Activated CD8-positive, alpha-beta memory T cell treated with anti-CD3 and anti-CD28 coated beads, Interleukin-2, amount 50 U/mL, for 24 hours (primary cell): ENCODE data around the gene PEPD.

Experiments
- DNase-seq: peaks from one replicate; pipeline ENCODE4 v3.0.0-alpha.2; 2020; ENCODE audit errors: extremely low read depth

PEPD gene

DNA sequence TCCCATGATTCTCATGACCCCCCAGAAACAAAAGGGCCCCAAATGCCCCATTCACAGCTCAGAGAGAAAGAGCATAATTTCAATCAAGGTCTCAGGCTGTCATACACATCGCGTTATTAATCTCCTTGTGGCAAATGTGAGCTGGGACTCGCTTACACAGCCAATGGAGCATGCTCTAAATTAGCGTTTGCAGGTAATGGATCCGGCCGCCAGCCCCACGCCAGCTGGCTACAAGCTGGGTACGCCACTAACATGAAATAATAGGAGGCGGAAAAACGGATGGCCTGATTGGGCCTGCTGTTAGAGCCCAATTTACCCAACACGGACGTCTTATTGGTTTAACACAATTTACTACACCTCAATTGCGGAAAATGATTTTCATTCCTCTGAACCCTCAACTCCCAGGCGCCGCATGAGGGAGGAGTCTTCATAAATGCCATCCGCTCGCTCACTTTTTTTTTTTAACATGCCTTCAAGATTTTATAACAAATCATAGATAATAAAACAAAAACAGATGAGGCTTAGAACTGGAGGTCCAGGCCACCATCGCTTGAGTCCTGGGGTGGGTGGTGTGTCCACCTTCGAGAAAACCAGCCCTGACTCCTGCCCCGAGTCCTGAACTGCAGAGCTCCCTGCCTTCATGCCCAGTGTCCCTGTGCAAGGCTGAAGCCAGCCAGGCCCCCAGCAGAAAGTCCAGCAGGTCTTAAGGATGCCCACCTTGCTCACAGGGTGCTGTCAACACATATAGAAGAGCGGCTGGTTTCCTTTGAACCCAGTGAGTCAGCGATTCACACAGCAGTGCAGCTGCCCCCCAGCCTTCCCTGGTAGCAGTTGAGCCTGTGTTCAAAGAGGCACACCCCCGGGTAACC lies 62.1 kb downstream of the PEPD start:
- no peak for DNase-seq

DNA sequence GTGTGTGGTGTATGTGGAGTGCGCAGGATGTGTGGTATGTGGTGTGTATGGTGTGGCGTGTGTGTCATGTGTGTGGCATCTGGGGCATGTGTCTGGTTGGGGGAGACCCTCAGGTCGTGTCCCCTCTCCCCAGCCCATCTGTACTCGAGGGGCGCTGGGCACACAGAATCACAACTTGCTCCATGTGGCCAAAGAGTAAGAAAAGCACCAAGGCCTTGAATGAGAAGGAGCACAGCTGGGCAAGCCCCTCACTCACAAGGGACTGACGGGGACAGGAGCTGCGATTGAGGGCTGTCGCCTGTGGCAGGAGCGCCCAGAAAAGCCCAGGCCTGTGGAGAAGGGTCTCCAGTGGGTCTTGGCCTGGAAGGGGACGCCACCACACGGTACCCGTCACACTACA lies 62.8 kb downstream of the PEPD start:
- no peak for DNase-seq

DNA sequence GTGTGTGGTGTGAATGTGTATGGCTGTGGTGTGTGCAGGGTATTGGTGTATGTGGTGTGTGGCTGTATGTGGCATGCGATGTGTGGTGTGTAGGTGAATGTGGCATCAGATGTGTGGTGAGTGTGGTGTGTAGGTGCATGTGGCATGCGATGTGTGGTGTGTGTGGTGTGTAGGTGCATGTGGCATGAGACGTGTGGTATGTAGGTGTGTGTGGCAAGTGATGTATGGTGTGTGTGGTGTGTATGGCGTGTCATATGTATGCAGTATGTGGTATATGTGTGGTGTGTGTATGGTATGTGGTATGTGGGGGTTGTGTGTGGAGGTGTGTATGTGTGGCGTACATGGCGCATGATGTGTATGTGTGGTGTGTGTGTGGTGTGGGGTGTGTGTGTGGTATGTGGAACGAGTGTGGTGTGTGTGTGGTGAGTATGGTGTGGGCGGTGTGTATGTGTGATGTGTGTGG lies 63.4 kb downstream of the PEPD start:
- no peak for DNase-seq

DNA sequence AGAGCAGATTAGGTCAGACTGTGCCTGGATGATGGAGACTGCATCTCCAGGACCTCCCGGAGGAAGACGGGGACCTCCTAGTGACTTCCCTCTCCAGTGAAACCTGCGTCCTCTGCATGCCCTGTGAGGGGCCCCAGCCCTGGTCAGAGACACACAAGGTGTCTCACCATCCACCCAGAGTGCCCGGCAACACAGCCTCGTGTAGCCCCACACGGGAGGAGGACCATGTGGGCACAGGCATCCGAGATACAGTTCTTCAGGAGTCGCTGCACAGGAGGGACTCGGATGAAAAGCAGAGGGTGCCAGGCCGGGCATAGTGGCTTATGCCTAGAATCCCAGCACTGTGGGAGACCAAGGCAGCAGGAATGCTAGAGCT lies 64.8 kb downstream of the PEPD start:
- DNase-seq: no peak

DNA sequence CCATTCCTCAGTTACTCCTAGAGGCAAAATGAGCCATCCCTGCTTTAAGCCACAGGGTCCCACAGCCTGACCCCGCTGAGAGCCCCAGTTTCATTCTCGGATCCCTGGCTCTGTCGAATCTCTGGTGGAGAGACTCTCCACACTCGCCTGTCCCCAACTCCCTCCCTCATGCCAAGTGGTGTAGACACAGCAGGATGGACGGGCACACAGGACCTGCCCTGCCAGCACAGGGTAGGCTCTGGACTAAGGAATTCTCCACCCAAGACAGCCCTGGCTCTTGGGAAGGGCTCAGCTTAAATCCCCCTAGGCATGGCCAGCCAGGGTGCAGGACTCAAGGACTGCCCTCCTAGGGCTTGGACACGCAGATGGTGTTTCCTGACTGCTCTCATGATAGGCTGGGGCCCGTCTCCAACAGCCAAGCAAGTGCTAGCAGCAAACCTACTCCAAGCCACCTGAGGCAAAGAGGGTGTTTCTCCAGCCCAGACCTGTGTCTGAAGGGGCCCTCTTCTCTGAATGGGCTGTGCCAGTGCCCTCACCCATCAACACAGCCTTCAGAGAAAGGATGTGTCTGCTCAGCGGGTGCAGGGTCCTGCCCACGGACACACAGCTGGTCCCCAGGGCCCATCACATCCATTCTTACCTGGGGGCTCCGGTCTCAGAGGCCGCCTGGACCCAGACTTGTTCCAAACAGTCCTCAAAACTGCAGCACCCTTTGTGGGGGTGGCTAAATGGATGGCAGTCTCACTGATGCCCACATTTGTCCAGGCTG lies 65.3 kb downstream of the PEPD start:
- DNase-seq: no peak

DNA sequence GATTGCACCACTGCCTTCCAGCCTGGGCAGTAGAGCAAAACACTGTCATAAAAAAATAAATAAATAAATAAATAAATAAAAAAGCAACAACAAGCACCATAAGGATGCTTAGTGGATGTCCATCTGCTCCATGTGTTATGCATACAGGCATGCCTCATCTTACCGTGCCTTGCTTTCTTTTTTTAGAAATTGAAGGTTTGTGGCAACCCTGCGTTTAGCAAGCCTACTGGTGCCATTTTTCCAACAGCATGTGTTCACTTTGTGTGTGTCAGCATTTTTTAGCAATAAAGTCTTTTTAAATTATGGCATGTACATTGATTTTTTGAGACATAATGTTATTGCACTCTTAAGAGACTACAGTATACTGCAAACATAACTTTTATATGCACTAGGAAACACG lies 68.3 kb downstream of the PEPD start:
- no peak for DNase-seq

DNA sequence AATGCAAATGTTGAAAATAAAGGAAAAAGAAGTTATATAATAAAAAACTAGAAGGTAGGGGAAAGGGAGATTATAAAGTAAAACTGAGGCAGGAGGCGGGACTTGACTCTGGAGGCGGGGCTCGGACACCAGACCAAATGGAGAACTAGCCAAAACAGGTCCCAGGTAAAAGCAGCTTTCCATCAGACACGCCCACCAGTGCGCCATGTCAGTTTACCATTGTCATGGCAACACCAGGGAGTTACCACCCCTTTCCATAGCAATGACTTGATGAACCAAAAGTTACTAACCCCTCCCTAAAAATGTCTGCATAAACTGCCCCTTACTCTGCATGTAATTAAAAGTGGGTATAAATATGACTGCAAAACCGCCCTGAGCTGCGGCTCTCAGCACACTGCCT lies 70.9 kb downstream of the PEPD start:
- no peak for DNase-seq

DNA sequence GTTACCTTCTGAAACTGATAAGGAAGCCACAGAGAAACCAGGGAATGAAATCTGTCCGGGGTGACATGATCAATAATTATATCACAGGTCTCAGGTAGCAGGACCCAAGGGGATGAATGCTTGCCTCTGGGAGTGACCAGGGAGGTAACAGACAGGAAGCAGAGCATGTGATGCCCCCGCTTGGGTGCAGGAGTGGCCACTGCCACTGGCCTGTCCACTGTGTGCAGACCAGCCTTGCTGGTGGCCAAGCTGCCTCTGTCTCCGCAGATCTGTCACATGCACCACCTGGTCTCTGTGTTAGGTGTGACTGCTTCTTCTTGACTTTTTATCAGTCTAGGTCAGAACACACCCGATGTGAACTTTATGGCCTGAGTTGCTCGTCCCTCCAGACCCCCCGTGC lies 71.8 kb downstream of the PEPD start:
- DNase-seq: no peak

DNA sequence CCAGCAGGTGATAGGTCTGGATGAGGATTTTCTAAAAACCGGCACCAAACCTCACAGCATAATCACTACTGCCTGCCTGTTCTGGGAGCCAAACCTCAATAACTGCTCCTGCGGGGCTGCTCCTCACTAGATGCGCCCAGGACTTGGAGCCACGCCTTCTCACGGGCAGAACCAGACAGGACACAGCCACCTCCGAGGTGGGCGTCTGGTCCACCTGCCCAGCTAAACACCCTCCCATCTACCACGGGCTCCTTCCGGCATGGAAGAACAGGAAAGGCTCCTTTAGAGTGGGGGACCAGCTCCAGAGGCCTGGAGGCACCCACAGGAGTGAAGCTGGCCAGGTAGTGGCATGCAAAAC lies 73.5 kb downstream of the PEPD start:
- DNase-seq: no peak

DNA sequence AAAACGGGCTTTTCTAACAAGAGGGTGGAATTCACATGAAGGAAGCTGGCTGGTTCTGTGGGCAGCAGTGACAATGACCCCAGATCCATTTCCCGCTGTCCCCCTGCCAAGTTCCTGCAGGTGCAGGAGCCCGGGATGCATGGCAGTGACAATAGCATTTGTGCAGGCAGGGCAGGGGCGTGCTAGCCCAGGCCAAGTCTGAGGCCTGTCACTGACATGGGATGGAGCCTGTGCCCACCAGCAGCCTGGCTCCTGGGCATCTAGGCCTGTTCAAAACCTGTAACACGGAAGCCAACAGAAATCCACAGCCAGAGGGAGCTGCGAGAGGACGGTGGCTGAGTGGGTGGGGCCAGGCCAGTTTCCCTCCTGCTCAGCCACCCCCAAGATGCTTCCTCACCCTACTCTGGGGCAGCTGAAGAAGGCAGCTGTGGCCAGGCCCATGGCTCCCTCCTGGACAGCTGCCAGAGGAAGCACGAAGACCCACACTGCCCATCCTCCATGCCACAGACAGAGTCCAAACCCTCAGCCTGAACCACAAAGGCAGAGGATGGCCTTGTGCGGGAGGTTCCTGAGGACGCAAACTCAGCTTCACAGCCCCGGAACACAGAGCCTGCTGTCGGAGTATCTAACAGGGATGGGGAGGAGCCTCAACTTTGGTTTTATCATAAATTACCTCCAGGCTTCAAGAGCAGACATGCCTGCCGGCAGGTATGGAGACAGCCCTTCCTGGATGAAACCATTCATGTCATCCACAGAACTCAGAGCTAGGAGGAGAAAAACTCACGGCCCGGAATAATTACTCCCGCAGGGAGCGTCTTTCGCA lies 74.0 kb downstream of the PEPD start:
- DNase-seq: no peak

DNA sequence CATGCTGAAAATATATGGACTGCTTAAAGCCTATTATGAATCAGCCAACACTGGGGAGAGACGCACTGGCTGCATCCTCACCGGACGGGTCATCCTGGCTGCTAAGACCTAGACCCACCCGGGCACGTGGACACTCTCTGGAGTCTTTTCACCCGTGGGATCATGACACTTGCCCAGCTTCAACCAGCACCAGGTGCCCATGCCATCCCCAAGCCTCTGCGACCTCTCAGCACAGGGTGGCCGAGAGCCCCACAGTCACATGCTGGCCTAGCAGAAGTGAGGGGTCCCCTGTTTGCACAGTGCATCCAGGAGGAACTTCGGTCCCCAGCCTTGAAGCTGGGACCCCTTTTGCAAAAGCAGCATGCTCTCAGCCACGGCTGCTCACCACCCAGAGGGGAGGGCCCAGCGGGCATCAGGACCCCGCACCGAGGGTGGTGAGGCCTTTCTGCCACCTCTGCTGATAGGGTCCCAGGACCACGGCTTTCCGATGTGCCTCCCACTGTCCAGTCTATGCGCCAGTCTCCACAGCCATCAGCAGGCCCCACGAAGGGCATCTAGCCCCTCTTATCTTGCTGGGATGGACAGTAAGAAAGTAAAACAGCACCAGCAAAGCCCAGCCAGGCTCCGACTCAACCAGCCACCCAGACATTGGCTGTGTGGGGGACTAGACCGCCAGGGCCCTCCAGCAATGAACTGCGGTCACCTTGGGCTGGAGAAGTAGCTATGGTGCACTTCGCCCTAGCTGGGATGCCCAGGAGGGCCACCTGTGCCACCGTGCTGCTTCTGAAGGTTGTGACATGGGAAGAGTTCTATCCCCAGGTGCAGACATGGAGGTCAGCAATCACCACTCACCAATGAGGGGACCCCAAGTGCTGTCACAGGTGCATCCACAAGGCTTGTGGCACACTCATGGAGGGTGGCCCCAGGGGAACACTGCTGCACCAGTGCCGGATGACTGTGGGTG lies 75.0 kb downstream of the PEPD start:
- DNase-seq: no peak

DNA sequence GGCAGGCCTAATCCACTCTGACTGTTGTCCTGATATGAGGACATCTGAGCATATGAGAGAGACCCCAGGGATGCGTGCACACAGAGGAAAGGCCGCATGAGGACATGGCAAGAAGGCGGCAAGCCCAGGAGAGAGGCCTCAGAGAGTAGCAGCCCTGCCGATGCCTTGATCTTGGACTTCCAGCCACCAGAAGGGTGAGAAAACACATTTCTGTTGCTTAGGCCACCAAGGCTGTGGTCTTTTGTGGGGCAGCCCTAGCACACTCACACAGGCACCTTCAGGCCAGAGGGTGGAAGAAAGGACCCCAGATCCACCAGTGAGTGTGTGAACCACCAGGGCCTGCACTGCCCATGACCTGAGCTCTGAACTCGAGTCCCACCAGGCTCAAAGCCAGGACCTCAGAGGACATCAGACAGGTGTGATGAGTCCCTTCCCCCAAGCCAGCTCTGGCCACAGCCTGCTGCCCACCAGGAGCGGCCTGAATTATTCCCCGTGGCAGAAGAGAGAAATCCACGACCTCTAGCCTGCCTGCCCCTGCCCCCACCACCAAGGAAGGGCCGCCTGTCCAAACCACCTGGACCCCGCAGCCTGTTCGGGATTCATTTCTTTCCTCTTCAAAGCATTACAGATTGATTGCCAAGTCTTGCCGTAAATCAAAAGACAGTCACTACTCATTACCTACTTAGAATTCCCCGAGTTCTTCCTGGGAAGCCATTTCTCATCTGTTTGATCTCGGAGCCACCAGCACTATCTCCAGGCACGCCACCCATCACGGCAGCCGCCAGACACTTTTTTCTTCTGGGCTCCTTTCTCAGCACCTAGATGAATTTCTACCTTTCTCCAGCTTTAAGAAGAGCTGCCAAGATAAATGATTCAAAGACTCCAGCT lies 75.9 kb downstream of the PEPD start:
- DNase-seq: no peak

DNA sequence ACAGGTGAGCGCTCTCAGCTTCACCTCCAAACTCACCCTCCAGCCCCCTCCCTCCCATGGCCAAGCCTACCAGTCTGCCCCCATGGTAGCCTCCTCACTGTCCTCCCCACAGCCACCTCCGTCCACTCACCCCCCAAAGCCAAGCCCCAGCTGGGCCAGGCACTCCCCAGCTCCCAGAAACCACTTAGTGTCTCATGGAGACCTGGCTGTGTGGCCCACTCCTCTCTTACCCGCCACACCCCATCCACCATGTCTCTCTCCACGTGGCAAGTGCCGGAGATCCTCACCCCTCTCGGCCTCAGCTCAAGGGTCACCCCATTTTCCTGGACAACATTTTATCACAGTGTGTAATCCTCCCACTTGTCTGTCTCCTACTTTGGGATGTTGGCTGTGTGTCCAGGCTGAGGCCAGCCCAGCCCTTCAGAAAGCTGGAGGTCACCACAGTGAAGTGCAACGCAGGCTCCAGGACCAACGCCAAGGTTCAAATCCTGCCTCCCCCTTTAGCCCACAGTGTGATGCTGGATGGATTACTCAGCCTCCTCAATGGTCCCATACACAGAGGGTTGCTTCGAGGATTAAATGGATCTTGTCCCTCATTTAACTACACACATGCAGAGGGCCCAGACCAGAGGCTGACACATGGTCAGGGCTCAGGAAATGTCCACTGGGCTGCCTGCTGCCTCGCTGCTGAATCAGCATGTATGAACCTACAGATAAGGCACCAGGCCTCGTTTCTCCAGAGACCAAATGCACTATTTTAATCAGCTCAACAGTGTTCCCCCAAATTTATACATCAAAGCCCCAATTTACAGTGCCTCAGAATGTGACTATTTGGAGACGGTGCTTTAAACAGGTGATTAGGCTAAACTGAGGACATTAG lies 76.8 kb downstream of the PEPD start:
- DNase-seq: no peak

DNA sequence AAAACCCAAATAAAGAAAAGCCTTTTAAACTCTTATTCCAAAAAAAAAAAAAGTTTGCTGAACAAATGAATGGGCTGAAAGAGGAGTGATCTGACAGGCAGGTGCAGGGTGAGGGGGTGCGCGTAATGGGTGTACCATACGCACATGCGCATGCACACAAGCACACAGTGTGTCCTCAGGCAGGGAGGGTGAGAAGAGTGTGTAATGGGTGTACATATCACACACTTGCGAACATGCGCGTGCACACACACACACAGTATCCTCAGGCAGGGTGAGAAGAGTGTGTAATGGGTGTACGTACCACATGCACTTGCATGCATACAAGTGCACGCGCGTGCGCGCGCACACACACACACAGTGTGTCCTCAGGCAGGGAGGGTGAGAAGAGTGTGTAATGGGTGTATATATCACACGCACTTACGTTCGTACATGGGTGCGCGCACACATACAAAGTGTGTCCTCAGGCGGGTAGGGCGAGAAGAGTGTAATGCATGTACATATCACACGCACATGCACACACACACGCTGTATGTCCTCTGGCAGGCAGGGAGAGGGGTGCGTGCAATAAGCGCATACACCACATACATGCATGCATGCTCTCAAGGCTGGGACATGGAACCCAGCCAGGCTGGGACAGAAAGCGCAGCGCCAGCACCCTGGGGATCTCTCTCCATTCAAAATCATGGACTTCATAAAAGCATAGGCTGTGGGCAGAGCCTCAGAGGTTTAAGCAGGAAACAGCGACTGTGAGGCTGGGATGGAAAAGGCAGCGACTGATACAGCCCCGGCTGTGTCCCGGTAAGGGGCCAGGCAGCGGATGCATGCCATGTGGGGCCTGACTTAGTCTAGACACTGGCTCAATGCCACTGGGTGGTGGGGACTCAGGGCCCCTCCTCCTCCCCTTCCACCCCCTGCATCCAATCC lies 77.7 kb downstream of the PEPD start:
- DNase-seq: no peak

DNA sequence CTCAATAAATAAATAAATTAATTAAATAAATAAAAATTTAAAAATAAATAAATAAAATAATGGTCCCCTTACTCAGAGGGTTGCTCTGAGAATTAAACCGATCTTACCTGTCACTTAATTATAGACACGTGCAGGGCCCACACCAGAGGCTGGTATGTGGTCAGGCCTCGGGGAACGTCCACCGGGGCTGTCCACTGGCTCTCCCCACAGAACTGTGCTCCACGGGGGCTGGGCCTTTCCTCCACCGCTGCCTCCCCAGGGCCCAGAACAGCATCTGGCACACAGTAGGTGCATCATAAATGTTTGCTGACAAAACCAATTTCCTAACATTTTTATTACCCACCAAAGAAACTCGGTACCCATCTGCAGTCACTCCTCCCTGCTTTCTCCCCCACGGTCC lies 78.9 kb downstream of the PEPD start:
- no peak for DNase-seq

DNA sequence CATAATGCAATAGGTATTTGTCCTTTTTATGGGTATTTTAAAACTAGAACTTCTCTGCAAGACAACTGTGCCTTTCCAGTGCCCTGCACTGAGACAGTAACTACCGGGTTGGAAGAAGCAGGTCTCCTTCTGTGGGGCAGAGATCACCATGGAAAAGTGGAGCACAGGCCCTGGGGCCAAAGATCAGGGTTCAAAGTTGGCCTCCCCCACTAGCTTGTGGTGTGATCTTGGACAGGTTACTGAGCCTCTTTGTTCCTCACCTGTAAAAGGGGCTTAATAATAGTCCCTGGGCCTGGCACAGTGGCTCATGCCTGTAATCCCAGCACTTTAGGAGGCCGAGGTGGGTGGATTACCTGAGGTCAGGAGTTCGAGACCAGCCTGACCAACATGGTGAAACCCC lies 79.8 kb downstream of the PEPD start:
- DNase-seq: no peak

DNA sequence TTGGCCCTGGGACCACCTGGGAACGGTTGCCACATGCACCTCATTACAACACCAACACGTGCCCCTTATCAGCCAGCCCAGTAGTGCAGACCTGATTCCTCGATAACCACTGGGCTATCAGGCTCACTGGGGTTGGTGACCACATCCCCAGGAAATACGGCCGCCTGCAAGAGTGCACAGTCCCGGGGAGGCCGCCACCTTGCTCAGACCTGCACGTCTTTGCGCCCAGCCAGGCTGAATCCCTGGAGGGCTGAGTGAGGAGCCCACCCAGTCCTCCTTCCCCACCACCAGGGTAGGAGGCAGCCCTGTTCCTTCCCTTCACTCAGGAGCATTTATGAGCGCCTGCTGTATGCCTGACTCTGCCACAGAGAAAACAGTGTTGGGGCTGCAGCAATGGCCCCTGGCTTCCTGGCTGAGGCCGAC lies 80.3 kb downstream of the PEPD start:
- DNase-seq: no peak

DNA sequence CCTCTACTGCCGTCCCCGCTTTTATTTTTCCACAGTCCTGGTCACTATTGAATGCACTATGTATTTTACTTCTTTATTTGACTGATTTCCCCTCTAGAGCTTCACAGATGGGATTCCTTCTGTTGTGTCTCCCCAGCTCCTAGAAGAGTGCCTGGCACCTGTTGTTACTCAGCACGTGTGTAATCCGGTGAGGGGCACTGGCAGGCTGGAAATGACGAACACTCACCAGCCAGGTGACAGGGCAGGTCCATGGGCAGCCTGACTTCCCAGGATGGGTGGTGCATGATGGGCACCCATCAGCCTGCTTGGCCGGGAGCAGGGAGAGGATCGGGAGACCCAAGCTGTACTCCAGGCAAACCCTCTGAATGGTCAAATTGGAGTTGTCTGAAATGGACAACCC lies 80.9 kb downstream of the PEPD start:
- DNase-seq: no peak
